AG10803 (cell line): Measurements from ENCODE around the gene NPIPB12.
"Not testable (repeated sequence)": the region's sequence is repeated elsewhere in the genome, so short reads cannot be mapped to it uniquely, and the experiment has no call there.

ENCODE experiments used
- DNase-seq: peaks from one replicate; pipeline ENCODE4 v3.0.0; 2010; ENCODE audit warnings: low read depth
- H3K4me3 ChIP-seq: 2 replicates; pipeline ENCODE4 v1.5.1; 2011; ENCODE audit warnings: mild to moderate bottlenecking, low read length, control low read depth

Gene NPIPB12

DNA sequence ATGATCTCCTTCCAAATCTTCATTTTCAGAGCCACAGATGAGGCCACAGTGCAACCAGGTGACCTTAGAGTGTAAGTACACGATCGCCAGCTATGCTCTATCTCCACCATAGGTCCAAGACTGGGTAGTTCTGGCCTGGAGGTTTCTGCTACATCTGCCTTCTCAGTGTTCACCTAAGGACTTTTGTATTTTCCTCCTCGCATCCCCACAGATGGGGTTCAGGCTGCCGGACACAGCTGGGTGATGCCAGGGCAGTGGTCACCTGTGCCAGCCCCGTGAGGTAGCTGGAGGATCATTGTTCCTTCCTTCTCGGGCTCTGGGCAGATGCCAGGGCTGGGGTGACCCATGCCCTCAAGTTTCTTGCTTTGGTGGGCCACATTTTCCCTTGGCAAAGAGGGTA is at the start of gene NPIPB12:
TSS of gene NPIPB12 (minus strand) at position 101 of the 400 bp plus-strand sequence.
- DNase-seq, H3K4me3 ChIP-seq: not testable (repeated sequence)

DNA sequence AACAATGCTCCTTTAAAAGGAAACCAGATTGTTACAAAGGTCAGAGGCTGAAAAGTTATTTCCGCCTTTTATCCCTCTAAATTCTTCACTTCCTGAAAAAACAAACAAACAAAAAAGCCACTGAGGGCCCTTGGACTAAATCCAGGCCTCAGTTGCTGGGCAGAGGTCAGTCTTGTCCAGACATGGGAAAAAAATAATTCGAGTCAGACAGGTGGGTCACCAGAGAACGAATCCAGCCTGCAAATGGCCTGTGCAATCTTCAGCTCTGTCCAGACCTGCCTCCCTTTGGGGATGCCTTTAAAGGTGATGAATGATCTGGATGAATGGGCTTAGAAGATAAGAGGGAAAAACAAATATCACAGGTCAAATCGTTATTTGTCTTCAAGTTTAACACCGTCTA is 15.3 kb upstream of the NPIPB12 start:
- H3K4me3 ChIP-seq, DNase-seq: not testable (repeated sequence)

DNA sequence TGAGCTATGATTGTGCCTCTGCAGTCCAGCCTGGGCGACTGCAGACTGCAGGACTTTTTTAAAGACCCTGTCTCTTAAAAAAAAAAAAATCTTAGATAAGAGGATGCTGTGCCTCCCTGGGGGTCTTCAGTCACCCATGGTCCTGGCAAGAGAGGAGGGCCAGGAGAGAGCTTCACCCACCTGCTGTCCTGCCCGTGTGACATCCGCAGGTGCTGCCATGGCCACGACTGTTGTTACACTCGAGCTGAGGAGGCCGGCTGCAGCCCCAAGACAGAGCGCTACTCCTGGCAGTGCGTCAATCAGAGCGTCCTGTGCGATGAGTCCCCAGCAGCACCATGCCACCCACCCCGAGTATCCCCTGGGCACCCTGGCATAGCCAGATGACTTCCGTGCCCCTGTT is 23.9 kb downstream of the NPIPB12 start:
- not testable (repeated sequence) for H3K4me3 ChIP-seq, DNase-seq

DNA sequence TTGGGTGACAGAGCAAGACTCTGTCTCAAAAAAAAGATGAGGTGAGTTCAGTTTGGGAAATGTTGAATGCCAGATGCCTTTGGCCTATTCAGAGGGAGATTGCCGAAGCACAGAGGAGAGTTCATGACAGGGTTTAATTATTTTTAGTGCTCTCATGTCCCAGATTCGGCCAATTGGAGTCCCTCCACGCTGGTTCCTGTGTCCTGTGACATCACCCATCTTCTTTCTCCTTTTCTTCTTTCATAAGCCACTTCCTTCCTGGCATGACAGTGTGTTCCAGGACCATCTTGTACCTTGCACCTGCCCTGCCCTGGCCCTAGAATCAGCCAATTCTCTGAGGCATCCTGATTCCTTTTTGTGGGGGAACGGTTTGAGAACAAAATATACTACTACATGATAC is 34.1 kb downstream of the NPIPB12 start:
- not testable (repeated sequence) for H3K4me3 ChIP-seq, DNase-seq

DNA sequence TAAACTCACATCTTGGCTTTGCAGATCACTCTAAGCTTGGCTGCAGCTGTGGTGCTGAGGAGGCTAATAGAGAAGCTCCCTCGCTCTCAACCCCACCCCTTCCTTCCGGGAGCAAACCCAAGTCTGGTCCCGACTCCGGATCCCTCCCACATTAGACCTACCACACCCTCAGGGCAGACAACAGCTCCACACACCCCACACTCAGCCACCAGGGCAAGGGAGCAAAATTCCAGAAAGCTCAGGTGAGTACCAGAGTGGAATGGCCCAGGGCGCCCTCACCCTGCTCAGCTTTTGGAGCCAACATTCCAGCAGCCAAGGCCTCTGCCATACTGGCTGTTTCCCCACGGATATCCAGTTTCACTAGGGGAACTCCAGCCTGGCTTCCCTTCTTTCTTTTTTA is 36.5 kb downstream of the NPIPB12 start:
- not testable (repeated sequence) for DNase-seq, H3K4me3 ChIP-seq

DNA sequence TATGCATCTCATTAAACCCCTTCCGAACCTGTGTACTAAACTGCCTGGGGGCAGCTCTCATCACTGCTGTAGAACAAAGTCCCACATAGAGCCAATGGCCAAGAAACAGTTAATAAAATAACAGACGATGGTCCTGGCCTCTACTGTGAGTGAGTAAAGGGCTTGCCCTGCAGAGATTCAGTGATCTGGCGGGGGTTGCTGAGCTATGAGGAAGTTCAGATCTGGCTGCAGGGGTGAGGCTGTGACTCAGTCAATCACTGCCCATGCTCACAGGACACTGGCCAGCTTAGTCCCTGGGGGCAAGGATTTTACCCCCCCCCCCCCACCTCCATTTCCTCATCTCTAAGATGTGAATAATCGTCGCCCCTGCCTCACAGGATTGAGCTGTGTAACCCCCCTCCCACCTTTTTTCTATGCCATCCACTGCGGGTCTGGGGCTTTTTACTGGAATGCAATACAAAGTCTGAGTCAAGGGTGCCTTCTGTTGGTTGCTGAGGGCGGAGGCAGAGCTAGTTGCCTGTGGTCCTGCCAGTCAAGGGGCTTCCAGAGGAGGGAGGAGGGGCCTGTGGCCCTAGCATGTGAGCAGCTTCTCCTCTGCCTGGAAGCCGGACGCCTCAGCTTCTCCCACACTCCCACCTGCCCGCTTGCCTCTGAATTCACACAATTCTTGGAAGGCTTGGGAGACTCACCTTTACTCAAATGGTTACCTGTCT is 38.4 kb downstream of the NPIPB12 start:
- H3K4me3 ChIP-seq, result not testable (repeated sequence)

DNA sequence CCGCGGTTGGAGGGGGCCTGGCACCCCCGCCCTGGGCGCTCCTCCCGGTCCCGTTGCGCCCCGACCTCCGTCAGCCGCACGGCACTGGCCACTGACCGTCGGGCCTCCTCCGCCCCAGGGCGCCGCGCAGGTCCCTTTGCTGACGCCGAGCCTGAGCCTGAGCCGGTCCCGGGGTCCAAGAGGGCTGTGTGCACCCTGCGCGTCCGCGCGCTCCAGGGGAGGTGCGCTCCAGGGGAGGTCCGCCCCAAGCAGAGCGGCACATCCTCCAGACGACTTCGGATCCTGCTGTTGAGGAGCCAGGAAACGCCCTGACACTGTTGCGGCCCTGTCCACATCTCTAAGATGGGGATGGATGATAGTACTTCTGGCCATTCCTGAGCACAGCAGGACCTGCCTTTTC is 39.3 kb downstream of the NPIPB12 start:
- not testable (repeated sequence) for DNase-seq, H3K4me3 ChIP-seq

More for the DNA sequence above, 38.4 kb downstream of the NPIPB12 start:
- not testable (repeated sequence) for DNase-seq

DNA sequence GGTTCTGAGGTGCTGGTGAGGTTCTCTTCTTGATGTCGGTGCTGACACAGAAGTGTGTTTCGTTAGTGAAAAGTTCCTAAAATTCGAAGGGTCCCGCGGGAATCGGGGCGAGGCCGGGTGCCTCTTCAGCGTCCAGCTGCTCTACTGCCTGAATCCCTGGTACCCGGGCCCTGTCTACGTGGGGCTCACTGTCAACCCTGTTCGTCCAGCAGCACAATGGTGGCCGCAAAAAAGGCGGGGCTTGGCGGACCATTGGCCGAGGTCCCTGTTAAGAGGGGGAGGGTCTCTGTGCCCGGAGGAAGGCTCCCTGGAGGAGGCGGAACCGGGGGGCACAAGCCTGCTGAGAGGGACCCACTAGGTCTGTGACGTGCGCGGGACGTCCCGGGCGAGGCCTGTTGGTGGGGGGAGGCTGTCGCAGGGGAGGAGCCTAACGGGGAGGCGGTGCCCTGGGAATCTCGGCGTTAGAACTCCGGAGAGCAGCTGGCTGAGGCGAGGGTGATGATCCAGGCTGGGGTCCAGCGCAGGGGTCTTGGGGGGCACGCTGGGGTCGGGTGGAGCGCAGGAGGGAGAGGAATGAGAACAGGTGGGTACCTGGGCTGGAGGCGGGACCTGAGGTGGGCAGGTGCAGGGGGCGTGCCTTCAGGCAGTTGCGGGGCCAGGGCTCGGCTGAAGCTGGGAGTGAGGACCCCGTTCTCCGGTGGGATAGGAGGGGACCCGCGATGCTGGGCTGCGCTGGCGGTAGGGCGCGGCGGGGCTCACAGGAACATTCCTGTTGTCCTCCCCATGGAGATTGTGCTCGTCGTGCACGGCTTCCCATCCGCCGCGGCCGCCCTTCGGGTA is 40.0 kb downstream of the NPIPB12 start:
- DNase-seq, H3K4me3 ChIP-seq: not testable (repeated sequence)

DNA sequence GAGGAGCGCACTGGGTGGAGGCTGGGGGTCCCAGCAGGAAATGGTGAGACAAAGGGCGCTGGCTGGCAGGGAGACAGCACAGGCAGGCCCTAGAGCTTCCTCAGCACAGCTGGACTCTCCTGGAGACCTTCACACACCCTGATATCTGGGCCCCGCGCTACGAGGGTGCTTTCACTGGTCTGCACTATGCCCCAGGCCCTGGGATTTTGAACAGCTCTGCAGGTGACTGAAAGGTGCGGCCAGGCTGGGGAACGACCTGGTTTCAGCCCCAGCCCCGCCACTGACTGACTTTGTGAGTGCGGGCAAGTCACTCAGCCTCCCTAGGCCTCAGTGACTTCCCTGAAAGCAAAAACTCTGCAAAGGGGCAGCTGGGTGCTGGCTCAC is 45.6 kb downstream of the NPIPB12 start:
- H3K4me3 ChIP-seq, DNase-seq: not testable (repeated sequence)

DNA sequence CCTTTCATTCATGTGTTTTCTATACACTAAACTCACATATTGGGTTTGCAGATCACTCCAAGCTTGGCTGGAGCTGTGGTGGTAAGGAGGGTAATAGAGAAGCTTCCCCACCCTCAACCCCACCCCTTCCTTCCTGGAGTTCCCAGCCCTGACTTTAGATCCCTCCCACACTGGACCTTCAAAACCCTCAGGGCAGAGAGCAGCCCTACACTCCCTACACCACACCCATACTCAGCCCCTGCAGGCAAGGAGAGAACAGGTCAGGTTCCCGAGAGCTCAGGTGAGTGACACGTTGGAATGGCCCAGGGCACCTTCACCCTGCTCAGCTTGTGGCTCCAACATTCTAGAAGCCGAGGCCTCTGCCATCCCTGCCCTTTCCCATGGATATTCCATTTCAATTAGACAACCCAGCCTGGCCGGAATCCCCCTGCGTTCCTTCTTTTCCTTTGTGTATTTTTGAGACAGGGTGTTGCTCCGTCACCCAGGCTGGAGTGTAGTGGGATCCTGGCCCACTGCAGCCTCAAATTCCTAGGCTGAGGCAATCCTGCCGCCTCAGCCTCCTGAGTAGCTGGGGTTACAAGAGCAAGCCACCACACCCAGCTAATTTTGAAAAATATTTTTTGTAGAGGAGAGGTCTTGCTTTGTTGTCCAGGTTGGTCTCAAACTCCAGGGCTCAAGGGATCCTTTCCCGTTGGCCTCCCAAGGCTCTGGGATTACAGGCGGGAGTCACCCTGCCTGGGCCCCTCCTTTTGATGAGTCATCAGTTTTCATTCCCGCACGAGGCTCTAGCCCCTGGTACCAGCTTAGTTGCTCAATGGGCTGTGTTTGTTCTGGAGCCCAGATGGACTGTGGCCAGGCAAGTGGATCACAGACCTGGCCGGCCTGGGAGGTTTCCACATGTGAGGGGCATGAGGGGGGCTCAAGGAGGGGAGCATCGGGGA is 46.2 kb downstream of the NPIPB12 start, which contains the start of gene SULT1A4:
TSS of gene SULT1A4 (plus strand) at position 208 of the 941 bp plus-strand sequence. CDS start 1,473 bp downstream, outside the sequence.
- not testable (repeated sequence) for DNase-seq, H3K4me3 ChIP-seq

DNA sequence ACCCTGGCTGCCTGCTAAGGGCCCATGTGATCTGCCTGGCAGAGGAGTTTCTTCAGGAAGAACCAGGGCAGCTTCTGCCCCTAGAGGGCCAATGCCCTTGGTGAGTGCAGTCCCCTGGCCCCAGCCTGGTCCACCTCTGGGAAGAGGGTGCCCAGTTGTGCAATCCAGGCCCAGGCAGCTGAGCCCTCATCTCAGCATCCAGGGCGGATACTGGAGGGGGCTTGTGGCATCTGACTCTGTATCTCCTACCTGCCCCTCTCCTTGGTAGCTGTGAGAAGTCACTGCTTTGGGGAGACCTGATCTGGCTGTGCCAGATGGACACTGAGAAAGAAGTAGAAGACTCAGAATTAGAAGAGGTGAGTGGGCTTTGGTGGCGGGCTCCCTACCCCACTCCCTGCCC is 48.5 kb downstream of the NPIPB12 start:
- H3K4me3 ChIP-seq, DNase-seq: not testable (repeated sequence)

DNA sequence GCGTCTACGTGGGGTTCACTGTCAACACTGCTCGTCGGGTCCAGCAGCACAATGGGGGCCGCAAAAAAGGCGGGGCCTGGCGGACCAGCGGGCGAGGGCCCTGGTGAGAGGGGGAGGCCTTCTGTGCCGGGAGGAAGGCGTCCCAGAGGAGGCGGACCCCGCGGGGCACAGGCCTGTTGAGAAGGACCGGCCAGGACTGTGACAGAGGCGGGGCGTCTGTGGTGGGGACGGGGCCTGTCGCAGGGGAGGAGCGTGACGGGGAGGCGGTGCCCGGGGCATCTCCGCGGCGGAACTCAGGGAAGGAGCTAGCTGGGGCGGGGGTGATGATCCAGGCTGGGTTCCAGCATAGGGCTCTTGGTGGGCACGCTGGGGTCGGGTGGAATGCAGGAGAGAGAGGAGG is 51.4 kb downstream of the NPIPB12 start:
- DNase-seq, H3K4me3 ChIP-seq: not testable (repeated sequence)

DNA sequence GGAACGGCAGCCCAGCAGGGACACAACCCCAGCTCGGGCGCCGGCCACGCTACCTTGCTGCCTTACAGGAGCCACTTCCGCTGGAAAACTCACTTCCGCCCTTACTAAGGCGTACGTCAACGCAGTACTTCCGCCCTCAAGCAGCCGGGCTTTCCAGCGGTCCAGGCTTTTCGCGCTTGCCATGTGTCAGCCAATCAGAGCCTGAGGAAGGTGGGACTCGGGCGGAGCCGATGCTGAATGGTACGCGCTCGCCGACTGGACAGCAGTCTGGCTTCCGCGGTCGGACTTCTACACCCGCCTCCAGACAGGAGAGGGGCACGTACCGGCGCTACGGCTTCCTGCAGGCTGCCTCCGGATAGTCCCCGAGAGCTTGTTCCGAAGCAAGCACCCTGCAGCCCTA is 51.9 kb downstream of the NPIPB12 start, which contains the start of the genes BOLA2 and SLX1B:
TSS of gene BOLA2 (minus strand) at position 83 of the 400 bp plus-strand sequence. CDS start 98 bp downstream, outside the sequence.
TSS of gene SLX1B (plus strand) at position 265 of the 400 bp plus-strand sequence.
- DNase-seq, result not testable (repeated sequence)

DNA sequence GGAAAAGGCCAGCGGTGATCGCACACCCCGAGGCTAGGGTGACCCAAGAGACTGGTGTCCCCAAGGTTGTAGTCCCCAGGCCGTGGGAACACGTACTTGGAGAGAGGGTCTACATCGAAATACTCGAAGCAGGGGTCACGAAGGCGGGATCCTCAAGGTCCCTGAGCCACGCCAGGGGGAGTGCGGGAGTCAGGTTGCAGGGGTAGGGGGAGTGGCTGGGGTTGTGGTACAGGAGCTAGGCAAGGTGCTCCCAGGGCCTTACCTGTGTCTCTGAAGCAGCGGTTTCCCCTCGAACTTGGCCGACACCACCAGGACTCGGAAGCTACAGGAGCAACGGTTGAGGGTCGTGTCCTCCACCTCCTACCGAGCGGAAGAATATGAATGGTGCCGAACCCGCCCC is 52.5 kb downstream of the NPIPB12 start:
- not testable (repeated sequence) for H3K4me3 ChIP-seq, DNase-seq

More for the DNA sequence above, 51.9 kb downstream of the NPIPB12 start, which contains the start of the genes BOLA2 and SLX1B:
- not testable (repeated sequence) for H3K4me3 ChIP-seq
